Activated CD4-positive, alpha-beta memory T cell treated with anti-CD3 and anti-CD28 coated beads, Interleukin-2, amount 10 ng/mL, durations not matched to agents 7 days and 5 days (primary cell): ENCODE results near the gene PRR7. TPM values are rescaled to one million over a fixed set of nuclear protein-coding genes. Genes with fewer than 3 reads are reported as not detected.

Source experiments
- CTCF ChIA-PET: fragments of 350-600 bp; sonication (Branson Sonifier 250); formaldehyde crosslinking; loops from one replicate; lab custom pipeline; 2021; ENCODE audit warnings: antibody characterized with exemption, inconsistent platforms; lab: Charles Lee
- POLR2A ChIA-PET: fragments of 350-600 bp; sonication (Branson Sonifier 250); formaldehyde crosslinking; loops from one replicate; lab custom pipeline; 2021; ENCODE audit warnings: antibody characterized with exemption; lab: Charles Lee
- DNase-seq: peaks from one replicate; pipeline ENCODE4 v3.0.0-alpha.2; 2020
- H3K27ac Mint-ChIP-seq: one replicate; pipeline ENCODE4 v1.8.0; 2021; ENCODE audit warnings: mild to moderate bottlenecking, mixed read lengths
- H3K27me3 Mint-ChIP-seq: one replicate; pipeline ENCODE4 v1.8.0; 2021; ENCODE audit warnings: mixed read lengths
- H3K36me3 Mint-ChIP-seq: one replicate; pipeline ENCODE4 v1.8.0; 2021; ENCODE audit warnings: low read depth, mixed read lengths
- H3K4me1 Mint-ChIP-seq: one replicate; pipeline ENCODE4 v1.8.0; 2021; ENCODE audit warnings: mixed read lengths
- H3K4me3 Mint-ChIP-seq: one replicate; pipeline ENCODE4 v1.8.0; 2021; ENCODE audit warnings: mild to moderate bottlenecking, mixed read lengths
- H3K9me3 Mint-ChIP-seq: one replicate; pipeline ENCODE4 v1.8.0; 2021; ENCODE audit warnings: mixed read lengths
- total RNA-seq, 2 experiments: library from RNA; stranded (reverse); gene quantifications; one replicate each; pipeline ENCODE4 v1.2.3, GENCODE V29; 2021

PRR7 gene
- total RNA-seq, 2 experiments from 2014 or later, result 4.9 to 5.8 TPM

GRCh38 chr5:177504086-177505056 lies 57.8 kb downstream of the PRR7 start:
- ChIA-PET CTCF (interaction anchor here (0.8 to 5.7 kb wide), 2 partner anchors 101 to 114 kb away, joined by 3 to 45 read pairs; no protein-coding TSS in a partner anchor), POLR2A (interaction anchor here (1.7 kb wide), 1 partner anchor 33 kb away, joined by 3 read pairs; no protein-coding TSS in a partner anchor)
- Mint-ChIP-seq H3K4me1 (peaks cover 3% of the 10 kb centered on the region), H3K27ac (no peak overlapping the region), H3K27me3 (peaks cover 9% of the 10 kb centered on the region), H3K36me3 (no peaks in the 10 kb centered on the region), H3K4me3 (no peak overlapping the region), H3K9me3 (no peaks in the 10 kb centered on the region)
- DNase-seq, result no peak

GRCh38 chr5:177505075-177505474 lies 58.5 kb downstream of the PRR7 start:
- H3K9me3 Mint-ChIP-seq, result no peaks in the 10 kb centered on the region
- DNase-seq, result no peak
- H3K4me1 Mint-ChIP-seq, result peaks cover 5% of the 10 kb centered on the region
- no peak overlapping the region for H3K4me3 Mint-ChIP-seq
- CTCF ChIA-PET, result interaction anchor here (0.8 to 5.7 kb wide), 2 partner anchors 101 to 115 kb away, joined by 3 to 45 read pairs; no protein-coding TSS in a partner anchor
- POLR2A ChIA-PET, result interaction anchor here (0.5 kb wide), 1 partner anchor 73 kb away, joined by 3 read pairs; no protein-coding TSS in a partner anchor
- H3K36me3 Mint-ChIP-seq, result peaks cover 2% of the 10 kb centered on the region
- H3K27me3 Mint-ChIP-seq, result peaks cover 3% of the 10 kb centered on the region
- no peak overlapping the region for H3K27ac Mint-ChIP-seq

Other genes with a start within 250 kb of the PRR7 start
- 10 to 100 TPM; 43.0 to 46.6 TPM for gene RAB24, start 143.1 kb upstream of the PRR7 start, total RNA-seq
- gene PRELID1, start 143.0 kb upstream of the PRR7 start, total RNA-seq, result 100 to 1,000 TPM; 153 to 156 TPM
- gene MXD3, start 134.9 kb upstream of the PRR7 start, total RNA-seq, result 10 to 100 TPM; 74.1 to 75.0 TPM
- 100 to 1,000 TPM; 145 to 149 TPM for gene LMAN2, start 95.1 kb upstream of the PRR7 start, total RNA-seq
- 100 to 1,000 TPM; 103 to 107 TPM for gene RGS14, start 88.9 kb upstream of the PRR7 start, total RNA-seq
- gene SLC34A1, start 62.4 kb upstream of the PRR7 start, total RNA-seq, result 1 to 10 TPM; 1.4 to 1.5 TPM
- not detected for gene PFN3, start 46.2 kb upstream of the PRR7 start, total RNA-seq
- 1 to 10 TPM; 1.5 to 1.6 TPM for gene F12, start 37.2 kb upstream of the PRR7 start, total RNA-seq
- gene GRK6, start 20.1 kb upstream of the PRR7 start, total RNA-seq, result 100 to 1,000 TPM; 206 to 208 TPM
- gene DBN1, start 26.8 kb downstream of the PRR7 start, total RNA-seq, result 1 to 10 TPM; 4.9 to 5.0 TPM
- gene PDLIM7, start 50.8 kb downstream of the PRR7 start, total RNA-seq, result 10 to 100 TPM; 55.1 to 56.6 TPM
- gene DOK3, start 63.0 kb downstream of the PRR7 start, total RNA-seq, result 1 to 10 TPM; 2.4 TPM
- gene DDX41, start 70.1 kb downstream of the PRR7 start, total RNA-seq, result 100 to 1,000 TPM; 105 to 107 TPM
- 100 to 1,000 TPM; 110 to 112 TPM for gene FAM193B, start 107.7 kb downstream of the PRR7 start, total RNA-seq
- 100 to 1,000 TPM; 135 to 141 TPM for gene TMED9, start 145.4 kb downstream of the PRR7 start, total RNA-seq
- gene B4GALT7, start 153.3 kb downstream of the PRR7 start, total RNA-seq, result 10 to 100 TPM; 19.5 to 22.1 TPM